Mesenteric fat pad (tissue), 1 donor: ENCODE results near the gene KLF3. TPM values are rescaled to one million over a fixed set of nuclear protein-coding genes. Genes with fewer than 3 reads are reported as not detected.

Source experiments
- DNase-seq: peaks from one replicate; pipeline ENCODE4 v3.0.0-alpha.2; 2020; ENCODE audit warnings: low spot score
- total RNA-seq: library from RNA; stranded (reverse); fragmentation: NEBNext Ultra II Directional; extraction: Animal tissue kit (Norgen Biotek cat#: 25700); gene quantifications from one replicate; pipeline ENCODE4 v1.2.1, GENCODE V29; 2021
- donor health status: DM: yes; HTN: yes; CAD: no.

KLF3 gene
- total RNA-seq, 1 donor from 2014 or later = 41.9 TPM

DNA sequence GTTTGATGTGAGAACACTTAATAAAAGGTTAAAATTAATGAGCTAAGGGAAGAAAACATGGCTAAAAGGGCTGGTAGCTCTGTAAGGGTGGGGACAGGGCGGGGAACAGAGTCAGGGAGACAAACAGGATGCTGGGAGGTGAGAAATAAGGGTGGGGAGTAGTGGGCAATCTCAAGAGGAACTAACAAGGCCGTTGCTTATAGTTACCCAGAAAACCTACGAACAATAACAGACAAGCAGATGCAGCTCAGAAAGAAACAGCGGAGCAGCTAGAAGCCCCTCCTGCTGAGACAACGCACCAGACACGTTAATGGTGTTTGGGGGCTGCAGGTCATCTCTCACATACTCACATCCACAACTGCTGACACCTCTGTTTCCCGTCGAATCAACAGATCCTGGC, 9.7 kb upstream of the KLF3 start:
- DNase-seq = no peak

DNA sequence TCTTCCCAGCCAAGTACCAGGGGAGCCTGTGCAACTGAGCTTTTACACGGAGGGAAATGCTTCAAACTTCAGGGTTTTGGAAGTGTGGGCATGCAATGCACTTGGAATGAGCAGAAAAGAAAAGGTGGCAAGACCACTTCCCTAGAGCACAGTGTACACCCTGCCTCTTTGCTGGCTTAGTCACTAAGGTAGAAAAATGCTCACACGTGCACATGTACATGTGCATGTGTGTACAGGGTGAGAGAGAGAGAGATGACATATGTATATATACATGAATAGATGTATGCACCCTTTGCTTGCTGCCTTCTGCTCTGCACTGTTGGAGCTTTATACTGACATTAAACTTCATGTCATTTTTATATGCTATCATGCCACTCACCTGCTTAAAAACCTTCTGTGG, 7.9 kb upstream of the KLF3 start:
- no peak for DNase-seq

DNA sequence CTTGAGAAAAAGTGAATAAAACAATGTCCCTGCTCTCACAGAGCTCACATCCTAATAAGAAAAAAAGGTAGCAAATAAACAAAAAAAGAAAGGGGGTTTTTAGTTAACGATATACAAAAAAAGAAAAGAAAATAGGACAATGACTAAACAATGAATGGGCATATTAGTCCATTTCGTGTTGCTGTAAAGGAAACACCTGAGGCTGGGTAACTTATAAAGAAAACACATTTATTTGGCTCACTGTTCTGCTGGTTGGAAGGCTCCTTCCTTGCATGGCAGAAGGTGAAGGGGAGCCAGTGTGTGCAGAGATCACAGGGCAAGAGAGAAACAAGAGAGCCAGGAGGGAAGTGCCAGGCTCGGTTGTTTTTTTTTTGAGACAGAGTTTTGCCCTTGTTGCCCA, 4.7 kb upstream of the KLF3 start:
- DNase-seq = no peak

DNA sequence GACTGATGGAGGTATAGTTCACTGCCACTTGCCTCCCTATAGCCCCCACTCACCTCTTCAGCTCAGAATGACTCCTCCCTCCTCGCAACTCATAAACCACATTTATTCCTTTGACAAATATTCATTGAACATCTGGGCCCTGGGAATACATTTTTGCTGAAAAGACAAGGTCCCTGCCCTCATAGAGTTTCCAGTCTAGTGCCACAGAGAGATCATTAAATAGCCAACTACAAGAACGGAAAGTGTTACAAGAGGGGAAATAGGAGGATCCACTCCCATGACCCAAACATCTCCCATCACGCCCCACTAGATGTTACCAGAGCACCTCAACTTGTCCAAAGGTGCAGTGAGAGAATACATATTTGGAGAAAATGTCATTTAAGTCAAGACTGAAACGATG, 3.2 kb upstream of the KLF3 start:
- DNase-seq = no peak

DNA sequence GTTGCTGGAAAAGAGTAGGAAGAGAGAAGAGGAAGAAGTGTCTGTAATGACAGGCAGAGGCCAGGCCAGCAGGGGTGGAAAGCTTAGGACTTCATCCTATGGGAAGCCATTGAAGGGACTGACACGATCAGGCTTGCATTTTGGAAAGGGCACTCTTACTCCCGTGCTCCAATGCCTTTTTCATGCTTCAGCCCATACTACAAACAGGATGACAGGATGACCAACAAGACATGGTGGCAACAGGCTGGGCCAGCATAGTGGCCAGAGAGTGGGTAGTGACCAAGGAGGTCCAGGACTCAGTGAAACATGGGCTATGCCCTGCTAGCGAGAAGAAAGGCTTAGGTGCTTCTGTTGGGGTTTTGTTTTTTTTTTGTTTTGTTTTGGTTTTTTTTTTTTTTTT, 2.6 kb upstream of the KLF3 start:
- no peak for DNase-seq

DNA sequence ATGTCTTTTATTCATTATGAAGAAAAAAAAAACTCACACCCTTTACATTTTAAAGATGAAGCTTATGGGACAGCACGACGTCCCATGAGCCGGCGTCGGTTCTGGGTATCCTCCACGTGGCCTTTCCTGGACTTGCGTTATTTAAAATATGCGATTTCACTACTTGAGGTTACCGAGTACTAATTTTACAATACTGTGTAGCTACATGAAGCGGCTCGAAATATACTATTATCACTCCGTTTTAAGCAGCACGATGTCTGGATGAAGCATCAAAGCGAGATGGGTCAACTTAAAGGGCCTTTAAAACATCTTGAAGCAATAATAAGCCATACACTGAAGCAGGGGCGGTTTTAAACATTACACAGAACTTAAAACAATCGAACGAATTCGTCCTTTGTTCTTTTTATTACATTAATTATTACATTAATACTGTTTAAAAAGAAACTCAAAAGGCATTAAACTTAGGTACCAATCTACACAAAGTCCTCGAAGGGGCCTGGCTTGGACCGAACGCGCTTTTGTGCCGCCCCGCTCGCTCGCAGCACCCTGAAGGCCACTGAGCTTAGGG, 1.4 kb upstream of the KLF3 start:
- no peak for DNase-seq

DNA sequence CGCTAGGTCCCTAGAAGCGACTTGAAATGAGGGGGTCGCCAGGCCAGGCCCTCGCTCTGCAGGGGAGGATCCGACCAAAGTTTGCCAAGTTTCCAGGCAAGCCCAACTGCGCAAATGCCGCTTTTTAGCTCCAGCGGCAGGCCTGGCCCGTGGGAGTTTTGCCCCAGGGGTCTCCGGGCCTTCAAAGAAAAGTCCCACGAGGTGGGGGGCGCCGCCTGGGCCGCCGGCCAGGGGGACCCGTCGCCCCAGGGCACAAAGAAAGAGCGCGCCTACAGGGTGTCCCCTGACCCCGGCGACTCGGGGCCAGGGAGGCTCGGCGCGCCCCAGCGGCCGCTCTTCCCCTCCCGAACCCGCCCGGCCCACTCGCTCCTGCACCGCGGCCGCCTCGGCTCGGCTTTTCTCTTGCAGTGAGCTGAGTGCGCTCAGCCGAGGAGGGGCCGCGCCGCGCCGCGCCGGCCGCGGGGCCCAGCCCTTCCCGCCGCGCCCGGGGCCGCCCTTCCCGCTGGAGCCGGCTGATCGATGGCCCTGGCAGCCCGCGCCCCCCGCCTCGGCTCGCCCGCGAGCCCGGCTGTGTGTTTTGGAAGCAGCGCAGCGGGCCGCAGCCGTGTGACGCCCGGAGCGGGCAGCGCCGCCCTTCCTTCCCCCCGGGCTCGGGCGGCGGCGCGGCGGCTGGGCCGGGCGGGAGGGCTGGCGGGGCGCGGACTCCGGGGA, 754 bp upstream of the KLF3 start:
- DNase-seq = no peak

DNA sequence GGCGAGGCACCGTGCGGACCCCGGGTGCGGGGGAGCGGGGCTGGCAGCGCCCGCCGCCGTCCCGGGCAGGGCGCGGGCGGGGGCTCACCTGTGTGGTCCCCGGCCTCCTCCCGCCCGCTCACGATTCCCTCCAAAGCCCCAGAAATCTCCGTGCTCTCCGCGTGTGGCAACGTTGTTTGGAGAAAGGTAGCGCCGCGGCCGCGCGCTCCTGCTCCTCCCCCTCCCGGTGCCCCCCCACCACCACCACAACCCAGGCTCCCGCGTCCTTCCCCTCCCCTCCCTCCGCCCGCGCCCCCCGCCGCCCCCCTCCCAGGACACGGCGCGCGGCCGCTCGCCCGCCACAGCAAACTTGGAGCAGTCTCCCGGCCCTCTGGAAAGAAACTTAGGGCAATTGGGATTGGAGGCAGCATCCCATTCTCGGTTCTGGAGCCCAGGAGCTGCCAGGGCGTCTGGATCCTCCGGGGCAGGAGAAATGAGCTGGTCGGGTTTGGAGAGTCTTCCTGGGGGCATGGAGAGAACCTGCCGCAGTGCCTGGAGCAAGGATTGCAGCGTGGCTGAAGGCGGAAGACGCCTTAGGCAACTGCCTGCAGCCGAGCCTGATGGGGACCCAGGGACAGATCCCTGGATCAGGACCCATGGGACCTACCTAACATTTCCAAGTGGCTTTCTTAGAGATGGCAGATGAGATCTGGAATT, 855 bp downstream of the KLF3 start:
- no peak for DNase-seq

DNA sequence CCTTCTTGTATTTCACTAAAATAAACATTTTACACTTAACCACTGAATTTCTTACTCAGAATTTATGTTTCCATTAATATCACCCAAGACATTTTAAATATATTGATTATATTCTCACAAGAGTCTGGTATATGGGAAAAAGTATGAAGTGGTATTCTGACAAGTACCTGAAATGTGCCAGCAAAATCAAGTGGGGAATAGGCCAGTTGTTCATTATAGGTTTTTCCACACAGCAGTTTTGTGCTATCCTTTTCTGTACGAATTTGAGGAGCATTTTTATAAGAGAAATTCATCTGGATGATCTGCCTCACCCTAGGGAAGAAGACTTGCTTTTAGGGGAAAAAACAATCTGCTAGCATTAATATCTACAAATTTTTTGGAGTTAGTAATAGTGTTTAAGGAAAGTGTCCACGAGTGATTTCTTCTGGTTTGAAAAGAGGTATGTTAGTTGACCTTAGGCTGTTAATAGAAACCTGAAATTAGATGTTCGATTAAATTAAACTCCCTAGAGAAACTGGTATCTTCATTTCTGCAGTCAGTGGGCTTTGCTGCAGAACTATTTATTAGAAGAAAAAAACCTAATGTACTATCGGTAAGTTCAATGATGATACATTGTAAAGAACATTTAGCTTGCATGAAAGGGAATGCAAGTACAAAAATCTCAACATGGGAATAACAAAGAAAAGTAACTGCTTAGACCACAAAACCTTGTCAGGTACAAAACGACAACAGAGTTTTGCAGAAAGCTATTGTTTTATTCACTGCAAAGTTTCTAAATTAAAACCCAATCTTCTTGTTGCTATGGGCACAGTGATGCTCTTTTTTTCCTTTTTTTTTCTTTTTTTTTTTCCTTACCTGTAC, 1.8 kb downstream of the KLF3 start:
- DNase-seq = no peak

DNA sequence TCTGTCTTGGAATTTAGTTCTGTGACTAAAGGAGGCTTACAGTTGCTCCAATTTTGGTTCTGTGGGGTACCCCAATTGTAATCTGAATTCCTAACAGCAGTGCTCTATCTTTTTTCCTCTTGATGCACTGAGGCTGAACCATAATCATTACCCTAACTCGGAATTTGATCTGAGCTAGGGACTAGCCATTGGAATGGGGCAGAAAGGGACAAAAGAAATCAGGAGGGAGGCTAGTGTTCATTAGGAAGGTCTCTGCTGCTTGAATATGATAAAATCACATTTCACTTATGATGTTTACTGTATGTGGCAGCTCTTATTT, 2.7 kb downstream of the KLF3 start:
- DNase-seq = no peak

DNA sequence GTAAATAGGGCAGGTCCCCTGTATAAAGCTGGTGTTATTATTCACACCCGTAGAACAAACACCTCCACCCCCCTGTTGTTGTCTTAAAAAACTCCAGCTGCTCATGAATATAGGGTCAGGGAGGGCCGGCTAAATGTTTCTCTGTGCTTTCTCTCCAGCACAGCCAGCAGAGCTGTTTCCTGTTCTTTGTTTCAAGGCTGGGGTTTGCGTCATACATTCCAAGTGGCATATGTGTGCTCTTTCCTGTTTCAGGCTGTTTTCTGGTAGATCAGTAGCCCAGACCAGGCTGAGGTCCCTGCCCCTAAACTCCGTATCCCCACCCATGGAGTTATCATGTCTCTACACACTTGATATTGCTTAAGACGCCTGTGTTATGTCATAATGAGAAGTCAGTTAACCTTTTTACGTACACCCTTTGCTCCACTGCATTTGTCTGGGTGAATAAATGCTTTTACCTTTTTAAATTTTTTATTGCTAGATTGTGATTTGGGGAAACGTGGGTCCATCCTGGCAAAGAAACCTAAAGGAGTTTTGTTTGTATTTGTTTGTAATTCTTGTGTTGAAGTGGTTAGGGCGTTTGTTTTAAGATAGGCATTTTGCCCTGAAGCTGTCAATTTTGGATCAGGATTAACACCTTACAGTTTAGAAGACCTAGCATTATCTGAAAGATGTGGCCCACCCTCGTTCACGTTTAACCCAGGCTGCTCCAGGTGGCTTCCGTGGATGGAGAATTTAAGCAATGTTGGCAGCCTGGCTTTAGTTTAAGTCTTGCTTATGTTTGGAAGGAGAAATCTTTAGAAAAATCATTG, 3.3 kb downstream of the KLF3 start:
- no peak for DNase-seq

DNA sequence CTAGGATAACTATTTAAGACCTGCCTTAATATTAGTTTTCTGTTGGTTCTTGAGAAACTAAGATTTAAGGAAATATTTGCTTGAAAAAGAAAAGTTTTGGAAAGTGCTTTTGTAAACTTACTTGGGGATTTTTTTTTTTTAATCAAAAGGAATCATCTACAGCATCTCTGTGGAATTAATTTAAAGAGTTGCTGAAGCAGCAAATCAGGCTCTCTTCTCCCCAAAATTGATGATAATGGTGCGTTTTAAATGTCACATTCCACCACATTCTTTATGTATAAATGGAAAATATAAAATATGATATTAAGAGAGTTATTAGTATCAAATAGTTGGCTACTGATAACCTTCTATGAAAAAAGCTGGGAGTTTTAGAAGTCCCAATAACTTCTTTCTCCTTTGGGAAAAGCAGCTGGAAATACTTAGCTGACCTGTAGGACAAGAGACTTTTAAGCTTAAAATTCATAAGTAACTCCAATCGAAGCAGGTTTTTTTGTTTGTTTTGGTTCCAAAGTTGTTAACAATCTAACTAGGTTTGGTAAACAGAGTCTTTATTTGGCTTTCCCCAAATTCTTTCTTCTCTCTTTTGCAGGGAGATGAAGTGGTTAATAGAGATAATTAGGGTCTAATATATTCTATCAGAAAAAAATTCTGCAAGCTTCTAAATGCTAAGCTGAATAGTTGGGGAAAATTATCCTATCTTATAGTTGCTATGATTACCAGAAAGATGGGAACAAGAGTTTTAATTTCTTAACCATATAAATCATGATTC, 4.4 kb downstream of the KLF3 start:
- no peak for DNase-seq

DNA sequence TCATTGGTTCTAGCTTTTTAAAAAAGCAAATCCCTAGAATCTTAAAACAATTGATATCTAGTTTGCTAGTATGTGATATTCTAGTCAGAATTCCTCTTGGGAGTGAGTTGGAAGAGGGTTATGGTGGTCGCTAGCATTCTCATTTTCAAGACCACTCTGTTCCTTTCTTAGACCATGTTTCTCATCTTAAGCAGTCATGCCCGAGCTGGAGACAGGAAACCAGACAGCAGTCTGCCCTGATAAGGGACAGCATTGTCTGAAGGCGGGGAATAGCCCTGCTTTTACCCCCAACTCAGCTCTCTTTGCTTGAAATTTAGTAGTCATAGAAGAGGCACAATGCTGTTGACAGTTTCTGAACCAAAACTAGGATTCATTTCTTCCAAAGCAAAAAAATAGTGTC, 5.2 kb downstream of the KLF3 start:
- no peak for DNase-seq

DNA sequence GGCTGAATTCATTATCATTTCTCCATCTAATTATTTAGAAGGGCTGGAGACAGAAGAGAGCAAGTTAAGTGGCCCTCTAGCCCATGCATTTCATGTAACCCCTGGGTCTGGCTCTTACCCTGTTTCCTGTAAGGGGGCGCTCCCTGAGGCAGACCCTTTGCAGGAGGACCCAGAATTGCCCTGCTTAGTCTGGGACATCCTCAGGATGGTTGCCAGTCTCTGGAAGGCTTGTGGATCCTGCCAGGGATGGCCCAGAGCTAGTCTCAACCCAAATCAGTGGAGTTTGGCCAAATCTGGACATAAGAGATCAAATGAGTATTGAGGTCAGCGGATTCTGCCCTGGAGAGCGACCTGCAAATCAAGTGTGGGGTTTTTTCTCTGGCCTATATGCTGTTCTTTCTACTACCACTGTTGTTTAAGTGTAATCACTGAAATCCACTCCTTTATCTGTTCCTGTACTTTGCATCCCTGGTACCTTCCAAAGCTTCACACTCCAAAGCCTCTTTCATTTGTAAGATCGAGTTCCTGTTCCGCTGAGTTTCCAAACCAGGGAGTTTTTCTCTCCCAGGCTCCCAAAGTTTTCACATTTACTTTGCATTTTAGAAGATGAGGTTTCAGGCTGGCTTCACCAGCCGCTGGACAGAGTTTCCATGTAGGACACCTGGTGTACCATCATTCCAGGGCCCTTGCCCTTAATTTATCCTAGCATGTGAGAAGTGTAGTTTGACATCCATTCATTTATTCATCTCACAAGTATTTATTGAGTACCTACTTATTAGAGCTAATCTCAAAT, 6.3 kb downstream of the KLF3 start:
- no peak for DNase-seq

DNA sequence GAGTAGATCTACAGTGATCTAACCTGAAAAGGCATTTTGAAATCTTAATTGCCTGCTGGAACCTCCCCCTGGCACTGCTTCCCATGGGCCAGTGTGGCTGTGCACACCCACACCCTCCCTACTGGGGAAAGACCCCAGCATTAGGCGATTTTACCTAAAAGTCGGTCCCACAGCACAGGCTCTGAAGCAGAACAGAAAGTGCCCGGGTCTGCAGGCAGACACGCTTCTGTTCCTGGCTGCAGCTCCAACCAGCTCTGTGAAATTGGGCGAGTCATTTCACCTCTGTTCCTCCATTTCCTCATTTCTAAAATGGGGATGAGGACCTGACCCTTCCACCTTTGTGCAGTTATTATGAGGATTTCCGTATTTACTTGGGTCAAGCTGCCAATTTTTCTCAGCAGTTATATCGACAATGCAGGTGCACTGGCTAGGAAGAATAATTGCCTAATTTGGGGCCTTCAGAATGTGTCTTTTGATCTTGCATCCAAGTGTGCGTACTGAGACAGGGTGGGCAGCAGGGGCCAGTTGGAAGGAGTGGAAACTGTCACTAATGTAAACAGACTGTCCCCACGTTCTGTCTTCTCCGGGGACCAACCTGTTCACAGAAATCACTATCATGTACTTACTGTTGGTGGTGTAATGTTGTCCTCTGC, 7.1 kb downstream of the KLF3 start:
- no peak for DNase-seq

DNA sequence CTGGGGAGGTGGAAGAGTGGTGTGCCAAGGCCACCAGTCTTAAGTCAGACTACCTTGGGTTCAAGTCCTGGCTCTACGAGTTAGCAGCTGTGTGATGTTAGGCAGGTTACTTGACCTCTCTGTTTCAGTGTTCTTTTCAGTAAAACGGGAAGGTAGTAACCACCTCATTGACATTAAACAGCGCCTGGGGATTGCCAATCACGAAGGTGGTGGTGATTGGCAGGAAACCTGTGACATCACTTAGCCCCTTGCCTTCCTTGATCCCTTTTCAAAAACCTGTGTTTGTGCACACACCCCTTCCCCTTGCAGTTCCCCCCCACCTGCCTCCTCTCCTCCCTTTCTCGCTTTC, 7.6 kb downstream of the KLF3 start:
- DNase-seq = no peak

DNA sequence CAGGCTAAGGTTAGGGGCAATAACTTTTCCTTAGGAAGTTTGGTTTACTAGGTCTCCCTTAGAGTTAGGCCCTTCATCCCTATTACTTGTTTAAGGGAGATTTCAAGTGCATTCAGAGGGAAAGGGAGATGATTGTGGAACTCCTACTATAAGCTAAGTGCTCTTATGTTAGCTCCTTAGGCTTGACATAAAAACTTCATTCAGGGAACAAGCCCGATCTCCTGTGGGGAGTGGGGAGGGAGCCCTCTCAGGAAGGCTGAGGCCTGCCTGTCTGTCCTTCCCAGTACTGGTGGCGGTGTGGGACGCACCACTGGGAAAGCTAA, 8.0 kb downstream of the KLF3 start:
- no peak for DNase-seq

DNA sequence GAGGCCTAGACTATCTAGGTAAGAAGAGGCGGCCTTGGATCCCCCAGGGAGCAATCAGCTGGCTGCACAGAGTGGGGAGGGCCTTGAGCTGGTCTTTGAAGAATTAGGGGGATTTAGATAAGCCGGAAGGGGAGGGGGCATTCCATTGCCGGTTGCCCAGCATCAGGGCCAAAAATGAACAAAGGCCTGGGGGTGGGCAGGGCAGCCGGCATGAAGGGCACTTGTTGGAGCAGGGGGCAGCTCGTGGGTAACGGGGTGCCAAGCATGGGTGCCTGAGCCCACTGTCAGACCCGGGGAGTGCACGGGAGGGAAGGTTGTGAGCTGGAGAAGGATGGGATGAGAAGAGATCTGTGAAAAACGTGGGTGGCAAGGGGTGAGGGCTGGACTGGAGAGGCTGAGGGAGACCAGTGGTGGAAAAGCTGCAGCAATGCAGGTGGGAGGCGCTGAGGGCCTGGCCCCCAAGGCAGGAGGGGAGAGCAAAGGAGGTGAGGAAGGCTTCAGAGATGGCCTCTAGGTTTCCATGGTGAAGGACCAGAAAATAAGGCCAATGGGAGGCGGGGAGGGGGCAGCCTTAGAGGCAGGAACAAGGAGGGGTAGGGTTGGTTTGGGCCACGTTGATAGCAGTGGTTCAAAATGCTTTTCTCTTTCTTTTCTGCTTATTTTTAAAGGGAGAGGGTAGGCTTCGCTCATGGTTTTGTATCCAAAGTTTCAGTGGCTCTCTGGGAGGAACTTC, 8.6 kb downstream of the KLF3 start:
- no peak for DNase-seq
